HG03139 (cell line): ENCODE measurements around the gene NOS1AP.

ENCODE experiments used
- ATAC-seq: cut with Tn5 transposase; IDR thresholded peaks from one replicate; pipeline ENCODE4 v1.9.1; 2021; ENCODE audit not compliant: unreplicated experiment

Gene NOS1AP

GRCh38 chr1:162380061-162380846 is 310.8 kb downstream of the NOS1AP start:
- no peak for ATAC-seq

GRCh38 chr1:162381383-162381782 is 311.9 kb downstream of the NOS1AP start, which contains the start of gene C1orf226:
C1orf226 (plus strand) TSS chr1:162381728; CDS start chr1:162381902, 174 bp downstream.
- no peak for ATAC-seq

GRCh38 chr1:162381941-162382750 is 312.7 kb downstream of the NOS1AP start:
- no peak for ATAC-seq

GRCh38 chr1:162383091-162383490 is 313.6 kb downstream of the NOS1AP start:
- no peak for ATAC-seq

- ATAC-seq = no peak
Observed at GRCh38 chr1:162383516-162383915, 314.0 kb downstream of the NOS1AP start.

GRCh38 chr1:162384116-162384515 is 314.6 kb downstream of the NOS1AP start:
- ATAC-seq = no peak

- ATAC-seq = no peak
Observed at GRCh38 chr1:162384601-162385279, 315.2 kb downstream of the NOS1AP start.

- ATAC-seq = no peak
Observed at GRCh38 chr1:162385280-162385623, 315.8 kb downstream of the NOS1AP start.

GRCh38 chr1:162385702-162386101 is 316.2 kb downstream of the NOS1AP start:
- no peak for ATAC-seq

GRCh38 chr1:162386292-162387225 is 317.1 kb downstream of the NOS1AP start:
- ATAC-seq = no peak

- ATAC-seq = no peak
Observed at GRCh38 chr1:162387226-162388082, 318.0 kb downstream of the NOS1AP start.

GRCh38 chr1:162388083-162388594 is 318.6 kb downstream of the NOS1AP start:
- ATAC-seq = no peak

- ATAC-seq = no peak
Observed at GRCh38 chr1:162388615-162389014, 319.1 kb downstream of the NOS1AP start.

GRCh38 chr1:162389021-162389818 is 319.7 kb downstream of the NOS1AP start:
- ATAC-seq = no peak

GRCh38 chr1:162389971-162390370 is 320.5 kb downstream of the NOS1AP start:
- ATAC-seq = no peak

GRCh38 chr1:162390396-162391185 is 321.1 kb downstream of the NOS1AP start:
- no peak for ATAC-seq

GRCh38 chr1:162391790-162392563 is 322.5 kb downstream of the NOS1AP start:
- ATAC-seq = no peak
